GM21447 (cell line): ENCODE data around the gene HSPB3.
"Not testable (repeated sequence)": the region's sequence is repeated elsewhere in the genome, so short reads cannot be mapped to it uniquely, and the experiment has no call there.

ENCODE experiments used
- ATAC-seq: cut with Tn5 transposase; IDR thresholded peaks from one replicate; pipeline ENCODE4 v1.9.1; 2021; ENCODE audit not compliant: unreplicated experiment

Gene HSPB3

DNA sequence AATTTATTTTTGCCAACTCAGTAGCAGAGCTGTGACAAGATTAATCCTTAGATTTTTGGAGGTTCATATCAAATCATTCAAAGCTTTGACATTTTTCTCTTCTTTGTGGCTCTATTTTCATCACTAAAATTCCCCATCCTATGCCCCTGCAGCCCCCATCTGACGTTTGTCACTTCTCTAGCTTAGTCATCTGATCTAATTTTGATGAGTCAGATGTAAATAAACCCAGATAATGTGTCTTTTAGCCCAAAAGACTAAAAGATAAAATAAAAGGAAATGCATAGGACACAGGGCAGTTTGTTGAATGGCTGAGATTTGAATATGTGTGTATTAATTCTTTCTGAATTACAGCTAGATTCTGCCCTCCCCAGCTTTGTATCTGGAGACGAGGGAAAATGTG, 897 bp upstream of the HSPB3 start:
- ATAC-seq = no peak

DNA sequence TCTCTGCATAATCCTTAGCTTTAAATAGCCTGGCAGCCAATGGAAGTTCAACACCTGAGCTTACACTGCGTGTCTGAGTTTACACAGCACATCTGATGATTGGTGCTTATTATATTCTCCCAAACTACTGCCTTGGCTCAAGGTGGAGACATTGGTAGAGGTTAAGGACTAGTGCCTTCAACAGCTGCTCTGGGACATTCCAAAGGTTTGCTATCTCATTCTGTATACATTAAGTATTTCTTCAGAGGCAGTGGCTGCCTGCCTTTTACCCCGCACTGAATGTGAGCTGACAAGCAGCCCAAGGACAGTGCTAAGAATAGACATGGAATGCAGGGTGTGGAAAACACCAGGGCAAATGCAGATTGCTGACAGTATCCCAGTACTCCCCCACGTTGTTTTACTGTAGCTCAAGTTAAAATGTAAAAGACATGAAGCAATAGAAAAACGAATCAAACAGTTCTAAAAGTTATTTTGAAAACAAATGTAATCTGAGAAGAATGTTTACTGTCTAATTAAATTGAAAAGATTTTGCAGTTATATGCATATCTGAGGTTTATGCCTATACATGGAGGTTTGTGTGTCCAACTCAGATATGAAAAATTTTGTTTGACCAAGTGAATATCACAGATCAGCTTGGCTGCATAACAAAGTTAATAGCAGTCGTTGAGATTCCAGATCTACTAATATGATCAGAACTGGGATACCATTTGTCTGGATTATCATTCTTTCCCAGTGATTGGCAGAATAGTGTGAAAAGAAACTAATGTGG, 1.8 kb downstream of the HSPB3 start:
- ATAC-seq = no peak

DNA sequence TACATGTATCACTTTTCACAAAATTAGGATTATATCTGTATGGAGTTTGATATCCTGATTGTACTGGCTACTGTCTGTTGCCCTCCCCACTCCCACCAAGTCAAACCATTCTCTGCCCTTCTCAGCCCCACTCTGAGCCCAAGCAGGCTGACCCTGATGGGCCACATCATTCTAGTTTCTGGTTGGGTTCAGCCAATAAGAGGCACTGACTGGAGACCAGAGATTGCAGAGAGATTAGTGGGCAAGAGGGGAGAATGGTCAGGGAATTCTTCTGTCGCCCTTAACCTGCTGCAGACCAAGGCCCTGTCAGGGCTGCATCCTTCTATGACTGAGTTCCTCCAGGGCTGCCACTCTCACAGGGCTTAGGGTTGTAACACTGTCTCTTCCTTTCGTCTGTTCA, 2.7 kb downstream of the HSPB3 start:
- no peak for ATAC-seq

DNA sequence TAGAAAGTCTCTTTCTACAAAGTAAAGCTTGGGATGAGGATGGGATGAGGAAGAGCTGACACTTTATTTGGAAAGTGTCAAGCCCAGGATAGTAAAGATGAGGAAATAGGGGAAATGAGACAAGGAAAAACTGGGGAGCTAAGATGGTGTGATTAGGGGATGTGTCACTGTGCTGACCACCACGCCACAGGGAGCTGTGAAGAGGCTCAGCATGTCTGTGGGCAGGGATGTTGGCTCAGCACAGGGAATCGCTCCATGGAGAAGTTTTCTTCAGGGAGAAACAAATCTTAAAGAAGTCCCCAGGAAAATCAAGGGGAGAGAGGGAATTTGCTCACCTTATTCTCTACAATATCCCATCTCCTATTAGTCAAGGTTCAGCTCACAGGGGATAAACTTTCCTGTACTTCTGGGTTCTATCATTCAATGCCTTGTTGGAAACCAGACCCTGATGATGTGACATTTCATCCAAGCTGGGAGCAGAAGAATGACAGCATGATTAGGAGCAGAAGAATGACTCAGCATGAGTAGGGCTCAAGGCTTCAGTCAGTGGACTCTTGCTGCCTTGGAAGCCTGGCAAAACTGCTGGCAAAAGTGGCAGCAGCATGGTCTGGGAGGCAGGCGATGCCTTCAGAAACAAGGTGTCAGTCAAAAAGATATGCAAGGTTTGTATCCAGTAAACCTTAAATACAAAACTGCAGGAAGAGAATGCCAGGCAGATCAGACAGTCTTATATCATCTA, 4.9 kb downstream of the HSPB3 start:
- no peak for ATAC-seq

DNA sequence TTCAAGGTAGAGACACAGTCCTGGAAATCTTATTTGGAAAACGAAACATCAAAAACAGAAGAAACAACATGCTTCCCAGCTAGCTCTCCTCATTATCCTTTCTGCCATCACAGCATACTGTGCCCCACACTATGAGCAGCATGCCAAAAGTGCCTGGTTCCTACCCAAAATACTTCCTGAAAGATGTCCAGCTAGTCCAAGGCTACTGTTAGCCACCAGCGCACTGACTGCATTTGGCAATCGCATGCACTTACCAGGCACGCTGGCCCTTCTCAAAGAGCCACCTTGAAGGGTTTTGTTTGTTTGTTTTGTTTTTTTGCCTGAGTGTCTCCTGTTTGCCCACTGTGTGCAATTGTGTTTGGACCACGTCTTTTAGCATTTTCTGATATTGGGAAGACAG, 6.8 kb downstream of the HSPB3 start:
- no peak for ATAC-seq

DNA sequence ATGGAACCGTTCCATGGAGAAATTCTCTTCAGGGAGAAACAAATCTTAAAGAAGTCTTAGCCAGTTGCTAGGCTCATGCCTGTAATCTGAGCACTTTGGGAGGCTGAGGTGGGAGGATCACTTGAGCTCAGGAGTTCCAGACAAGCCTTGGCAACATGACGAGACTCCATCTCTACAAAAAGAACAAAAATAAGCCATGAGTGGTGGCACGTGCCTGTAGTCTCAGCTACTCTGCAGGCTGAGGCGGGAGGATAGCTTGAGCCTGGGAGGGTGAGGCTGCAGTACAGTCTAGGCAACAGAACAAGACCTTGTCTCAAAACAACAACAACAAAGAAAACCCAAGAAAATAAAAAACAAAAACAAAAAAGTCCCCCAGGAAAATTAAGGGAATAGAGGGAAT, 8.2 kb downstream of the HSPB3 start:
- ATAC-seq = no peak

DNA sequence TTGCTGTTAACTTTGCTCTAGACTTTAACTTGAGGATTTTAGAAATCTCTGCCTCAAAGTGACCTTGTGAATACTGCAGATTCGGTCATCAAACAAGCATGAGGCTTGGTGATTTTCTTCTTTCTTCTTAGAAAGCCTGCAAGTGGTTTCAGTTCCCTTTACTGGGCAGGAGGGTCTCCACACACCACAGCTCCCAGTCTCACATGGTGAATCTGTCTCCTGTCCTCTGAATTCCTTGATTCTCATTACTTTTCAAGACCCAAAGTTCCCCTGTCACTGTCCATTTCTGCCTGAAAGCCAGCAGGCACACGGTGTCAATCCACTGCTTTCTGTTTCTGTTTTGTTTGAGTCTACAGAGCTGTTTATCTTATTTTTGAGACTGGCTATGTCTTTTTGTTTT, 14.1 kb downstream of the HSPB3 start:
- ATAC-seq = peak; percentile 84

DNA sequence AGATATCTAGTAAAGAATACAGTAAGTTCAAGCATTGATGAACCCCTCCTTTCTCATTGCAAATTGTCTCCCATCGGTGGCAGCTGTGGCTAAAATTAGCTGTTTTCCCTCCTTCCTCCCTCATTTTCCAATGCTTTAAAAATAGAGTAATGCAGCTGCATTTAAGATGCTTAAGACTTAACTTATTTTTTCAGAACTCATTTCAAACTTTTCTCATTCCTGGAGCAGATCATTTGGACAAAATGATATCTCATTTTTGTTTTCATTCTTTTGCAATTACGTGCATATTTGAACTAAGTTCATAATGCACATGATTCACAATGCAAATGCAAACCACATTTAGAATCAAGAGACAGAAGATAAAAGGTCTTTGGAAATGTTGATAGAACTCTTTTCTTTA, 14.6 kb downstream of the HSPB3 start:
- no peak for ATAC-seq

DNA sequence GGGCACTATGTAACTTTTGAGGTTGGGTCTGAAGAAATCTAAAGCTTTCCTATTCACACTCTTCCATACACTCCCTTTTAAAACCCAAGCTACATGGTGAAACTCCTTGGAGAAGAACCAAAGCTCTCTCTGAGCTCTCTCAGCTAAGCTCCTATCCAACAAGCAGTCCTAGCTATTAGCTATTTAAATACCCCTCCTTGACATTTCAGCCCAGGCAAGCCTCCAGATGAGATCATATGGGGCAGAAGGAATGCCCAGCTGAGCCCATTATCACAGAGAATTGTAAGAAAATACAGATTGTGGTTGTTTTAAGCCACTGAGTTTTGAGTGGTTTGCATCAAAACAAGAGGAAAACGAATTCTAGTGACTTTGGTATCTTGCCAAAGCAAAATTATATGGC, 15.2 kb downstream of the HSPB3 start:
- no peak for ATAC-seq

DNA sequence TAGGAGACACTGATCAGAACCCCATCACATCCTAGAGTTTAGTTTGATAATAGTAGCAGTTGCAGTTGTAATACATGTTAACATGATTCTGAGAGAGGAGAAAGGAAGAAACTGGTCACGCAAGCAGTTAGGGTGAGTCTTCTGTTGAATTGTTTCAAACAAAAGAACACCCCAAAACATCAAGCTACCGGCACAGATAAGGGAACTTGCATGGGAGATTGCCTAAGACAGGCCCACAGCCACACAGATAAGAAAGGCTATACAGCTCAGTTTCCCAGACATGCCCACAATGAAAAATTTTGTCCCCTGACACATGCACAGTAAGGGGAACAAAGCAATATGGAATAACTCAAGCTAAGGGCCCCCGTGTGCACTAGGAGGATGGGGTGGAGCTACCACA, 15.9 kb downstream of the HSPB3 start:
- ATAC-seq = no peak

DNA sequence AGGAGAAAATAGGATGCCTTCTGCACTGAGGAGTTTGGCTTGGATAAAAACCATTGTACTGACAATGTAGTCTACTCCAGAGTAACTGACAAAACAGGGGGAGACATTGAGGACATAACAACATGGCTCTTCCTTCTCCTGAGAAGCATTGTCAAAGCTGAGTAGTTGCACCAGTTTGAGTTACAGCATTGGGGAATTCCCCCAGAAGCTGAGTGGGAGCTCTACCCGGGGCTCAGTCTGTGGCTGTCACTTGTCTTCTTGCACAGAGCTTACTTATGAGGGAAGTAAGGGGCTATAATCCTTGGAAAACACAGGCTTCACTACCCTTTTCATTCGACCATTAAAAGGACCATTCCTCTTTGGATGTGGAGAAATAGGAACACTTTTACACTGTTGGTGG, 21.2 kb downstream of the HSPB3 start:
- no peak for ATAC-seq

DNA sequence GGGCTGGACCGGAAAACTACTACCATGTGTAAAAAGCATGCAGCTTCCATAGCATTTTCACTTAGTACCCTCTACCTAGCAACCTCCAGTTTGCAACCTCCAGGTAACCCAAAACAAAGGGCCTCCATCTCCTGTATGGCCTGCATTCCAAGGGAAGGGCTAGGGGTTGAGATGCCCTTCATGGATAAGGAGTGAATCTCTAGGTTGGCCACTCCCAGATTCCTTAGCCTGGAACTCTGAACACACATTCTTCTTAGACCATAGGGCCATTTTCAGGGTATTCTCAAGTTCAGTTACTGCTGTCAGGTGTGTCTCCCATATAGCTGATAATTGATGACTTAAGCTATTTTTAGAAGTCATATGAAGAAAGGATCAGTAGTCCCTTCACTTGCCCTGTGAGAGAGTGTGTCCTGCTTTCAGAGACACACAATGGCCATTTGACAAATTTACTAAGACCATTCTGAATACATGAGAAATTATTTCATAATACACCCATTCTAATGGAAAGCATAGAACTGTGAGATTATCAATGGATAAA, 22.5 kb downstream of the HSPB3 start:
- ATAC-seq = no peak

DNA sequence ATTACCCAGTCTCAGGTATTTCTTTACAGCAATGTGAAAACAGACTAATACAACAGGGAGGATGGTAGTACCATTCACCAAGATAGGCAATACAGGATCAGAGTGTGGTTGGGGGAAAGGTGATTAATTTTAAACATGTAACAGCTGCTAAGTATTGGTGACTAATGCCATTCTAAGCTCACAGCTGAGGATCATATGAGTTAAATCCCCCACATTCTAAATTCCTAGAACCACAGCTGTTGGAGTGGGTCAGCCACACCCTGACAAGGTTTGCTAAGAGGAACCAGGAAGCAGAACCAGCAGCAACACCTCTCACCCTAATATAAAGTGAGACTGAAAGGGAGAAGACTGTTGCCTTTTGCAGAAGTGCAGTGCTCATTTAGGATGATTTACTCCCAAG, 24.8 kb downstream of the HSPB3 start:
- no peak for ATAC-seq

DNA sequence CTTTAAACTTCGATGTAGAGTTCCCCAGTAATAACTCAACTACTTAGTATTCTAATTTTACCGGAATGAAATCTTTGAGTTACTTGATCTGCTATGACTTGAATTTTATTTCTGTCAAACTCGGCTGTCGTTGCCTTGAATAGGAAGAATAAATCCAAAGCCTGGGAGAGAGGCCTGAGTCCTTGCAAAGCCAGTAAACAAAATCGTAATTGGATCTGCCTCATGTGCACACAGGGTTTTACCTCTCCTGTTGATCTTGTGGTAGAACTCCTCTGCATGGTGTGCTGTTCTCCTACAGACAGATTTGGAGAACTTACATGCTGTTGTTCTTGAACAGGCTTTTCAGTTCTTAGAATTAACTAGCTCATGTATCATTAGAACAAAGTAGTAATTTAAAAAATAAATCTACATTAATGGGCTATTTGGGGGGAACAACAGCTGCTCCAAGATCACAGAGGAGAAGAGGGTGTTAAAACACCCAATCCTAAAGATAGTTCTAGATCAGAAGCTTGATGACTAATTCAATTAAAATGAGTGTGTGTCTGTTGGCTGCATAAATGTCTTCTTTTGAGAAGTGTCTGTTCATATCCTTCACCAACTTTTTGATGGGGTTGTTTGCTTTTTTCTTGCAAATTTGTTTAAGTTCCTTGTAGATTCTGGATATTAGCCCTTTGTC, 28.9 kb downstream of the HSPB3 start:
- ATAC-seq = no peak

DNA sequence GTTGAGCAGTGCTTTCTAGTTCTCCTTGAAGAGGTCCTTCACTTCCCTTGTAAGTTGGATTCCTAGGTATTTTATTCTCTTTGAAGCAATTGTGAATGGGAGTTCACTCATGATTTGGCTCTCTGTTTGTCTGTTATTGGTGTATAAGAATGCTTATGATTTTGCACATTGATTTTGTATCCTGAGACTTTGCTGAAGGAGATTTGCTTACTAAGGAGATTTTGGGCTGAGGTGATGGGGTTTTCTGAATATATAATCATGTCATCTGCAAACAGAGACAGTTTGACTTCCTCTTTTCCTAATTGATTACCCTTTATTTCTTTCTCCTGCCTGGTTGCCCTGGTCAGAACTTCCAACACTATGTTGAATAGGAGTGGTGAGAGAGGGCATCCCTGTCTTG, 30.2 kb downstream of the HSPB3 start:
- ATAC-seq = not testable (repeated sequence)

DNA sequence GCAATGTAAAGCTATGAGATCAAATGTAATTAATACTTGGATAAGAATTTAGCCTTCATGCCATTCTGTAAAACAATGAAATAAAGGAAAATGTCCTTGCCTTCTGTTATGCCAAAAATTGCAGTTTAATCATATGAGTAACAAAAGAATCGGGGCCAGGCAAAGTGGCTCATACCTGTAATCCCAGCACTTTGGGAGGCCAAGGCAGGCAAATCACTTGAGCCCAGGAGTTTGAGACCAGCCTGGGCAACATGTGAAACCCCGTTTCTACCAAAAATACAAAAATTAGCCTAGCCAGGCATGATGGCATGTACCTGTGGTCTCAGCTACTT, 34.1 kb downstream of the HSPB3 start:
- ATAC-seq = not testable (repeated sequence)

DNA sequence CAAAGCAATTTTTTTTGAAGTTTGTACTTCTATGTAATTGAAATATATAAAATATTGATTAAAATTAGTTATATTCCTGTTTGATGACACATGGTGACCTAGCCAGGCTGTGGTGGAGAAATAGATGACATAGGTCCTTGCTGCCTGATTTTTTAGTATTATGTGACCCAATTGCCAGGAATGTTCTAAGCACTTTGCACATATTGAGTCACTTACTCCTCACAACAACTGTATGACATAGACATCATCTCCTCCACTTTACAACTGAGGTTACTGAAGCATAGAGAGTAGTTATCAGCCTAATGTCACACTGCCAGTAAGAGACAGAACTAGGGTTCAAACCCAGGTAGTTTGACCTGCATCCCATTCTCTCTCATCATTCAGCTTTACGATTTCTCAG, 35.8 kb downstream of the HSPB3 start:
- no peak for ATAC-seq

DNA sequence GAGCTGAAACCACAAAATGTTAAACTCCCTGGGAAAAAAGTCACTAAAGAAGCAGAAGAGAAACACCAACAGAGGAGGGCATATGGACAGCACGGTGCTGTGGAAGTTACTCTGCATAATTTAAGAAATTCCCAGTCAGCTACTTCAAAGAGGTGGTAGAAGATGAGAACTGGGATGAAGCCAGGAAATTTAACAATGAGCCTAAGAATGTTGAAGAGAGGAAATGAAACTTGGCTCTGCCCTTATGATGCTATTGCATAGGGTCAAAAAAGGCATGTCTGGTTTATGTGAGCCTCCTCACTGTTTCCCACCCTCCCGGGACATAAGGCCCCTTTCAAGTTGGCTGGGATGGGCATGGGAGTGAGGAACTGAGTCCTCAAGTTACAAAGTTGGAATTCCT, 36.7 kb downstream of the HSPB3 start:
- ATAC-seq = no peak

DNA sequence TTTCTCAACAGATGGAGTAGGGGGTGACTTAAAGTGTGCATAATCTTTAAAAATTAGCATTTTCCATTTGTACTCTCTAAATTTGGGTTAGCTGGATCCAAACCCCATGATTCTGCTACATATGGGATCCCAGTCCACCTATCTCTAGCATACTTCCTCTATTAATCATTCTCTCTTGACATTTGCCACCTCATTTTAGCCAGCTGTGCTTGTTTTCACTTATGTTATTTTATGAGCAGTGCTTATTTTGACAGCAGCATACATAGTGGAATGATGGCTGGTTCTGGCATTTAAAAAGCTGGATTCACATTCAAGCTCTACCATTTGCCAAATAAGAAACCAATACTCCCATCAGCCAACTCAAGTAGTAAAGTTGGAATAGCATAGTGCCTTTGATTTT, 39.5 kb downstream of the HSPB3 start:
- no peak for ATAC-seq
